OCI-LY3 (cell line): ENCODE results near the gene RPAP3.
"Not testable (repeated sequence)": the region's sequence is repeated elsewhere in the genome, so short reads cannot be mapped to it uniquely, and the experiment has no call there.

Experiments used
- EZH2phosphoT487 ChIP-seq: fragments of 200-600 bp; shearing (Covaris generic); IDR thresholded peaks from 2 replicates; pipeline ENCODE4 v1.6.1; 2018; ENCODE audit warnings: antibody characterized with exemption, mixed run types, low read depth
- TF ChIP-seq, protein P1 (sequence below): fragments of 200-600, 300-600 bp; sonication (generic); IDR thresholded peaks from 2 replicates; pipeline ENCODE4 v1.5.1; 2014; ENCODE audit warnings: antibody characterized with exemption, low read length, low read depth

DNA sequence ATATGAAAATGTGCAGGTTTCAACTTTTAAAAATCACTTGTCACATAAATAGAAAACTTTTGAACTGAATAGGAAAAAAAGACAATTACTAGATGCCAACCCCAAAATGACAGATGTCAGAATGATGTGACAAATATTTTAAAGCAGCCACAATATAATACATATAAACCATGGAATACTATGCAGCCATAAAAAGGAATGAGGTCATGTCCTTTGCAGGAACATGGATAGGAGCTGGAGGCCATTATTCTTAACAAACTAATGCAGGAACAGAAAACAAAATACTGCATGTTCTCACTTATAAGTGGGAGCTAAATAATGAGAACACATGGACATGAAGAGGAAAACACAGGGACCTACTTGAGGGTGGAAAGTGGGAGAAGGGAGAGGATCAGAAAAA lies 70.1 kb downstream of the RPAP3 start:
- TF ChIP-seq, protein P1, sequence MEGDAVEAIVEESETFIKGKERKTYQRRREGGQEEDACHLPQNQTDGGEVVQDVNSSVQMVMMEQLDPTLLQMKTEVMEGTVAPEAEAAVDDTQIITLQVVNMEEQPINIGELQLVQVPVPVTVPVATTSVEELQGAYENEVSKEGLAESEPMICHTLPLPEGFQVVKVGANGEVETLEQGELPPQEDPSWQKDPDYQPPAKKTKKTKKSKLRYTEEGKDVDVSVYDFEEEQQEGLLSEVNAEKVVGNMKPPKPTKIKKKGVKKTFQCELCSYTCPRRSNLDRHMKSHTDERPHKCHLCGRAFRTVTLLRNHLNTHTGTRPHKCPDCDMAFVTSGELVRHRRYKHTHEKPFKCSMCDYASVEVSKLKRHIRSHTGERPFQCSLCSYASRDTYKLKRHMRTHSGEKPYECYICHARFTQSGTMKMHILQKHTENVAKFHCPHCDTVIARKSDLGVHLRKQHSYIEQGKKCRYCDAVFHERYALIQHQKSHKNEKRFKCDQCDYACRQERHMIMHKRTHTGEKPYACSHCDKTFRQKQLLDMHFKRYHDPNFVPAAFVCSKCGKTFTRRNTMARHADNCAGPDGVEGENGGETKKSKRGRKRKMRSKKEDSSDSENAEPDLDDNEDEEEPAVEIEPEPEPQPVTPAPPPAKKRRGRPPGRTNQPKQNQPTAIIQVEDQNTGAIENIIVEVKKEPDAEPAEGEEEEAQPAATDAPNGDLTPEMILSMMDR, result not testable (repeated sequence)
- not testable (repeated sequence) for TF ChIP-seq EZH2phosphoT487
